ENCODE results near the gene CROCC. TPM values are rescaled to one million over a fixed set of nuclear protein-coding genes. Genes with fewer than 3 reads are reported as not detected.

Gene CROCC
- total and polyA plus RNA-seq, 9 of the 15 experiments (the other 6 are each of a cell fraction or from before 2014, with no cell fraction given): 0.17 to 15.4 (median 7.6) TPM

- H4K20me1 ChIP-seq (replicated peaks; ENCODE audit: control insufficient read depth, insufficient read depth, low read length): no peaks in the 10 kb centered on the region; the same call in 1 of the 2 replicates
- no peak for ATAC-seq
Observed at GRCh38 chr1:16991571-16991970, 69.8 kb downstream of the CROCC start.

More at GRCh38 chr1:16991571-16991970, 69.8 kb downstream of the CROCC start:
- 81% methylated on average over 12 of the region's 12 CpGs for WGBS (ENCODE audit: insufficient coverage, low coverage, missing lambda C conversion rate)
- peaks cover 9% of the 10 kb centered on the region; the same call in 1 of the 3 replicates for H3K36me3 ChIP-seq (ENCODE audit: control insufficient read depth, insufficient read depth, low read length)
- no peaks in the 10 kb centered on the region for H3K79me2 ChIP-seq (ENCODE audit: control insufficient read depth, insufficient read depth, low read length)
- H3K27ac ChIP-seq (ENCODE audit: extremely low read depth, low read depth, low read length): no peak overlapping the region
- no peak overlapping the region for H3K4me2 ChIP-seq (ENCODE audit: insufficient read depth, low read length)
- no peak overlapping the region for H2AFZ ChIP-seq (ENCODE audit: low read depth, low read length)
- BruUV-seq (replicated peaks): no TSS peak
- peaks cover 0 to 23% of the 10 kb centered on the region in 2 experiments; a peak in 1 of 5 replicates for H3K4me1 ChIP-seq (replicated peaks in 1 of 2; ENCODE audit: control insufficient read depth in 2 of 2, insufficient read depth in 2 of 2, low read length in 2 of 2)
- CTCF ChIA-PET (ENCODE audit: low intra/inter-chr PET ratio): no interaction called here
- peaks cover 4% of the 10 kb centered on the region for H3K9me1 ChIP-seq (ENCODE audit: control insufficient read depth, insufficient read depth, low read length)
- no peak overlapping the region for H3K4me3 ChIP-seq
- no peak for DNase-seq (ENCODE audit: extremely low read depth in 1 of 4, low spot score in 3 of 4)
- H3K9me3 ChIP-seq (replicated peaks; ENCODE audit: control insufficient read depth, insufficient read depth, low read depth, low read length): no peaks in the 10 kb centered on the region
- TF ChIP-seq ZNF124 (CRISPR knock-in tag; IDR thresholded peaks at IDR 0.05) (no peak), RBBP5 (IDR thresholded peaks at IDR 0.05; ENCODE audit: borderline replicate concordance, insufficient read depth, low read length, poor library complexity, severe bottlenecking) (no peak), SMARCE1 (IDR thresholded peaks at IDR 0.05) (no peak), TRIM24 (IDR thresholded peaks at IDR 0.05) (no peak), SRSF3 (IDR thresholded peaks at IDR 0.05; ENCODE audit: insufficient read depth, low read length) (no peak), GTF3C2 (IDR thresholded peaks at IDR 0.05; ENCODE audit: borderline replicate concordance, extremely low read depth, insufficient read length) (no peak)
- H3K9ac ChIP-seq (ENCODE audit: insufficient read depth in 1 of 2, low read depth in 2 of 2, low read length in 2 of 2): peak overlapping the region in 1 of 2 experiments; percentile 32; a peak in 1 of 4 replicates
- no peaks in the 10 kb centered on the region for H3K27me3 ChIP-seq (ENCODE audit: control insufficient read depth in 2 of 2, insufficient read depth in 2 of 2, low read length in 2 of 2)
- intact Hi-C loops (cut with micrococcal nuclease) (no loop called here), in situ Hi-C loops (cut with MboI) (no loop called here)
- POLR2A ChIA-PET: interaction anchor here (0.6 to 1.5 kb wide), 3 partner anchors 10 to 265 kb away, joined by 3 to 5 read pairs (median 3); no protein-coding TSS in a partner anchor
- no peak for FAIRE-seq
